OCI-LY7 (cell line): Measurements from ENCODE around the gene SLC26A8.

ENCODE experiments used
- CTCF ChIP-seq: fragments of 200-600 bp; sonication (generic); conservative IDR thresholded peaks from 2 replicates; pipeline ENCODE4 v1.5.1; 2014; ENCODE audit warnings: mild to moderate bottlenecking, antibody characterized with exemption, low read length, moderate library complexity, mixed read lengths
- EZH2phosphoT487 ChIP-seq: fragments of 200-600 bp; sonication (generic); IDR thresholded peaks from 2 replicates; pipeline ENCODE4 v1.6.1; 2018; ENCODE audit warnings: low read depth, borderline replicate concordance, mild to moderate bottlenecking, mixed run types, antibody characterized with exemption, low read length, moderate library complexity, mixed read lengths

DNA sequence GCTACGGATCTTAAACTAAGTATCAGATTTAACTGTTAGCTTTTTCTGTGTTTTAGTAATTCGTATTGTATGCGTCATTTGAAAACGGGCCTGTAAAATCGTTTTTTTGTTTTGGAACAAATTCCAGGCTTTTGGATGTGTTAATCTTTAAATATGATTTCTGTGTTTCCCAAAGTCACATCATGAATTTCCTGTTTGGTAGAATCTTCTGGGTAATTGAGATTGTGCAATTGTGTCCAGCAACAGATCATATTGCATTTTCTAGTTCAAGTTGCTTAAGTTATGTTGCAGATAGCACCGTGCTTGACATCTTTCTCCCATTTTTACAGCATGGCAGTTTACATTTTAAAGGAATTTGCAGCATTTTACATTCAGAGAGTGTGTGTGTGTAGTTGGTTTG is 5.0 kb upstream of the SLC26A8 start:
- TF ChIP-seq CTCF (no peak), EZH2phosphoT487 (no peak)
